Measurements from ENCODE around the gene ZEB2. TPM values are rescaled to one million over a fixed set of nuclear protein-coding genes. Genes with fewer than 3 reads are reported as not detected.

ZEB2 gene
- total RNA-seq, 1 experiment from 2014 or later, result 1.2 TPM

DNA sequence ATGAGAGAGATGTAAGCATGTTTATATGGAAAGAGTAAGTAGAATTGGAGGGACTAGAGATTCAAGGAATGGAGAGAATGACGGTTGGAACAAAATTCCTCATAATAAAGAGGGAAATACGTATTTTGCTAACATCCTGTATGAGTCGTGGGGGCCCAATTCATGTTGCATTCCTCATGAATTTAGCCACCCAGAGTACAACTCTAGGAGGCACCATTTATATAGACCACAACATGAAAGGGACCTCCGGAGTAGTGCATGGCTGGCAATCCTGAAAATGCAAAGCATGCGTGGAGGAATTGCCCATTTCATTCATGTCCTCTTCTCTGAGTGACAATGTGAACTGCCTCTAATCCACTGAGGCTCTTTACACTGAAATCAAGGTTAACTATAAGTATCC lies 168.2 kb downstream of the ZEB2 start:
- Histone ChIP-seq H3K4me1 (ENCODE audit: insufficient read depth, low read length) (peaks cover 8% of the 10 kb centered on the region; the same call in 1 of the 2 replicates), H4K20me1 (ENCODE audit: control insufficient read depth, insufficient read depth, insufficient read length) (no peaks in the 10 kb centered on the region), H3K79me1 (ENCODE audit: insufficient read depth, low read depth, low read length, poor library complexity, severe bottlenecking) (no peaks in the 10 kb centered on the region), H2BK12ac (ENCODE audit: insufficient read length, low read depth, low read length) (peak overlapping the region; percentile 51), H3K79me2 (ENCODE audit: insufficient read depth, low read length) (no peaks in the 10 kb centered on the region), H2AFZ (ENCODE audit: low read length) (no peak overlapping the region), H3K18ac (ENCODE audit: insufficient read length, low read depth, low read length) (no peak overlapping the region), H3K14ac (ENCODE audit: insufficient read depth, low read length) (no peak overlapping the region), H2BK15ac (ENCODE audit: low read depth, low read length) (no peak overlapping the region), H3K56ac (ENCODE audit: insufficient read length, low read depth, low read length) (no peak overlapping the region), H3K23me2 (ENCODE audit: insufficient read length, low read depth, low read length, poor library complexity, severe bottlenecking) (no peaks in the 10 kb centered on the region), H3K9ac (ENCODE audit: extremely low read depth, insufficient read length, low read length) (no peak overlapping the region), H3K4me2 (ENCODE audit: insufficient read depth, insufficient read length, low read length) (no peak overlapping the region), H3K27ac (ENCODE audit: insufficient read length, low read depth, low read length) (no peak overlapping the region), H4K91ac (ENCODE audit: insufficient read length, low read depth, low read length) (no peak overlapping the region), H3K23ac (ENCODE audit: insufficient read length, low read depth, low read length) (no peak overlapping the region), H3K9me3 (ENCODE audit: control insufficient read depth, low read depth, low read length) (no peaks in the 10 kb centered on the region), H4K8ac (replicated peaks; ENCODE audit: insufficient read length, low read depth, low read length) (no peak overlapping the region), H3T11ph (ENCODE audit: low read length) (no peak overlapping the region), H2BK5ac (ENCODE audit: insufficient read length, low read length) (no peak overlapping the region), H2BK120ac (ENCODE audit: low read depth, low read length, poor library complexity, severe bottlenecking) (no peak overlapping the region), H3K4ac (ENCODE audit: low read depth, low read length) (no peak overlapping the region), H3K27me3 (ENCODE audit: insufficient read depth, low read length) (no peaks in the 10 kb centered on the region), H2AK5ac (ENCODE audit: insufficient read length, low read length) (no peak overlapping the region), H2BK20ac (ENCODE audit: low read depth, low read length, poor library complexity, severe bottlenecking) (no peak overlapping the region), H4K5ac (ENCODE audit: insufficient read length, low read depth, low read length) (no peak overlapping the region)
- H3K36me3 Mint-ChIP-seq (ENCODE audit: insufficient read depth in 1 of 3, low read depth in 3 of 3), result no peaks in the 10 kb centered on the region
- no peak for DNase-seq
- no peaks in the 10 kb centered on the region for H3K9me3 Mint-ChIP-seq
- TF ChIP-seq, protein P1, sequence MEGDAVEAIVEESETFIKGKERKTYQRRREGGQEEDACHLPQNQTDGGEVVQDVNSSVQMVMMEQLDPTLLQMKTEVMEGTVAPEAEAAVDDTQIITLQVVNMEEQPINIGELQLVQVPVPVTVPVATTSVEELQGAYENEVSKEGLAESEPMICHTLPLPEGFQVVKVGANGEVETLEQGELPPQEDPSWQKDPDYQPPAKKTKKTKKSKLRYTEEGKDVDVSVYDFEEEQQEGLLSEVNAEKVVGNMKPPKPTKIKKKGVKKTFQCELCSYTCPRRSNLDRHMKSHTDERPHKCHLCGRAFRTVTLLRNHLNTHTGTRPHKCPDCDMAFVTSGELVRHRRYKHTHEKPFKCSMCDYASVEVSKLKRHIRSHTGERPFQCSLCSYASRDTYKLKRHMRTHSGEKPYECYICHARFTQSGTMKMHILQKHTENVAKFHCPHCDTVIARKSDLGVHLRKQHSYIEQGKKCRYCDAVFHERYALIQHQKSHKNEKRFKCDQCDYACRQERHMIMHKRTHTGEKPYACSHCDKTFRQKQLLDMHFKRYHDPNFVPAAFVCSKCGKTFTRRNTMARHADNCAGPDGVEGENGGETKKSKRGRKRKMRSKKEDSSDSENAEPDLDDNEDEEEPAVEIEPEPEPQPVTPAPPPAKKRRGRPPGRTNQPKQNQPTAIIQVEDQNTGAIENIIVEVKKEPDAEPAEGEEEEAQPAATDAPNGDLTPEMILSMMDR (conservative IDR thresholded peaks at IDR 0.05), result no peak
- WGBS (ENCODE audit: extremely low coverage, insufficient read length, low lambda C conversion rate), result no CpG with 5 or more reads among the region's 5 CpGs
- H3K27me3 Mint-ChIP-seq (ENCODE audit: low read depth), result peaks cover 1% of the 10 kb centered on the region; the same call in 1 of the 2 replicates
- H3K27ac Mint-ChIP-seq, result no peak overlapping the region
- H3K4me3 Mint-ChIP-seq, result no peak overlapping the region
- peaks cover 42 to 45% of the 10 kb centered on the region in 2 experiments for H3K4me1 Mint-ChIP-seq

All from H9 (cell line).